BE2C (cell line): ENCODE measurements around the gene PCSK9.

ENCODE experiments used
- DNase-seq: peaks from one replicate; pipeline ENCODE4 v3.0.0-alpha.2; 2020
- H3K27me3 ChIP-seq: fragments of 250-450 bp; sonication (Bioruptor Pico); 2 replicates; pipeline ENCODE4 v1.5.1; 2020; ENCODE audit warnings: mild to moderate bottlenecking
- H3K36me3 ChIP-seq: fragments of 250-450 bp; sonication (Bioruptor Pico); 2 replicates; pipeline ENCODE4 v1.5.1; 2020; ENCODE audit warnings: mild to moderate bottlenecking
- H3K4me1 ChIP-seq: fragments of 250-450 bp; sonication (Bioruptor Pico); 2 replicates; pipeline ENCODE4 v1.5.1; 2020
- H3K4me3 ChIP-seq: 2 replicates; pipeline ENCODE4 v1.5.1; 2011; ENCODE audit warnings: low read depth, low read length
- H3K9me3 ChIP-seq: fragments of 250-450 bp; sonication (Bioruptor Pico); 2 replicates; pipeline ENCODE4 v1.5.1; 2020
- TF ChIP-seq, protein P1 (sequence below): IDR thresholded peaks from 2 replicates; pipeline ENCODE4 v1.5.1; 2012; ENCODE audit warnings: mild to moderate bottlenecking, low read depth, low read length

PCSK9 gene

DNA sequence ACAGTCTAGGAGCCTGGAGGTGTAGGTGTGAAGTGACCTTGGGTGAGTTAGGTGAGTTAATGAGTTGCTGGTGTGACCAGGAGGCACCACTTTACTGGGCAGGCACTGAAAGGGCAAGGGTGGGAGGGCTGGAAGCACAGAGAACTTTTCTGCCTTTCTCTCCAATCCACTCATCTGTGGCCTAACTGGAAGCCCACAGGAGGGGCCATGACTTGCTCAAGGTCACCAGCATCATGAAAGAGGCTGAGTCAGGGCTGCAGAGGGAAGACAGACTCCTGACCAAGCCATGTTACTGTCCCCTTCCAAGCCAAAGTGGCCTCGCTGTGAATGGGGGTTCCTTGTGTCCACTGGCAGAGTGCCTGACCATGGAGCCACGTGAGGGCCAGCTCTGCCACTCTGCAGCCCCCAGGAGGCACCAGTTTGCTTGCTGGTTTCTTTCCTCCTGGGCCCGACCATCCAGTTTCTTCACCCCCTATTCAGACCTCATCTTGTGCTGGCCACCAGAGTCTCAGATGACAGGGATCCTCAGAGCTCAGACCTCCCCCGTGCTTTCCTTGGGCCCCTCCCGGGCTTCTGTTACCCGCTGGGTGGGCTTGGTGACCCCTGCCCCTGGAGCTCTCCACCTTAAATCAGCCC, 44.9 kb upstream of the PCSK9 start:
- TF ChIP-seq, protein P1, sequence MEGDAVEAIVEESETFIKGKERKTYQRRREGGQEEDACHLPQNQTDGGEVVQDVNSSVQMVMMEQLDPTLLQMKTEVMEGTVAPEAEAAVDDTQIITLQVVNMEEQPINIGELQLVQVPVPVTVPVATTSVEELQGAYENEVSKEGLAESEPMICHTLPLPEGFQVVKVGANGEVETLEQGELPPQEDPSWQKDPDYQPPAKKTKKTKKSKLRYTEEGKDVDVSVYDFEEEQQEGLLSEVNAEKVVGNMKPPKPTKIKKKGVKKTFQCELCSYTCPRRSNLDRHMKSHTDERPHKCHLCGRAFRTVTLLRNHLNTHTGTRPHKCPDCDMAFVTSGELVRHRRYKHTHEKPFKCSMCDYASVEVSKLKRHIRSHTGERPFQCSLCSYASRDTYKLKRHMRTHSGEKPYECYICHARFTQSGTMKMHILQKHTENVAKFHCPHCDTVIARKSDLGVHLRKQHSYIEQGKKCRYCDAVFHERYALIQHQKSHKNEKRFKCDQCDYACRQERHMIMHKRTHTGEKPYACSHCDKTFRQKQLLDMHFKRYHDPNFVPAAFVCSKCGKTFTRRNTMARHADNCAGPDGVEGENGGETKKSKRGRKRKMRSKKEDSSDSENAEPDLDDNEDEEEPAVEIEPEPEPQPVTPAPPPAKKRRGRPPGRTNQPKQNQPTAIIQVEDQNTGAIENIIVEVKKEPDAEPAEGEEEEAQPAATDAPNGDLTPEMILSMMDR = no peak
- Histone ChIP-seq H3K36me3 (no peaks in the 10 kb centered on the region), H3K4me3 (no peak overlapping the region), H3K9me3 (no peaks in the 10 kb centered on the region), H3K4me1 (no peaks in the 10 kb centered on the region), H3K27me3 (no peaks in the 10 kb centered on the region)
- DNase-seq = no peak

DNA sequence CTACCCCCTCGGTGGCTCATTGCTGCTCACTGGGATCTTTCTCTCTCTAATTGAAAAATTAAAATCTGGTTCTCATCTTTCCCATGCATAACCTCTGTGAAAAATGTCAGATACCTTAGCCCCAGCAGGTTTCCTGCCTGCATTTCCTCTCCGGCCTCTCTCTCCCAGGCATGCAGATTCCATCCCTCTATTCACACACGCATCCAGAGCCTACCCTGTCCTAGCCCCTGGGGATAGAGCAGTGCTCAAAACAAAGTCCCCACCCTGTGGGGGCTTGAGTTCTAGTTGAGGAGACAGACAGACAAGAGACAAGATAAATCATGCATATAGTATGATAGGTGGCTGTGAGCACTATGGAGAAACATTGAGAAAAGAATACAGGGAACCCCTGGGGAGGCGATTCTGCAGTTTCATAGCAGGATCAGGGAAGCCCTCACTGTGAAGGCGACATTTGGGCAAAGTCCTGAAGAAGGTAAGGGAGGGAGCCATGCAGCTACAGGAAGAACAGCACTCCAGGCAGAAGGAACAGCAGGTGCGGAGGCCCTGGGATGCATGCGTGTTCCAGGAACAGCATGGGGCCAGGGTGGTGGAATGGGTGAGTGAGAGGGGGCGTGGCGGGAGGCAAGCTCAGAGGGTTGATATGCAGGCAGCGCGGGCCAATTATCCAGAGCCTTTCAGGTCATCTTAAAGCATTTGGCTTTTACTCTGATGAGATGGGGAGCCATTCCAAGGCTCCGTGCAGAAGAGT, 44.2 kb upstream of the PCSK9 start:
- Histone ChIP-seq H3K27me3 (no peaks in the 10 kb centered on the region), H3K4me1 (no peaks in the 10 kb centered on the region), H3K9me3 (no peaks in the 10 kb centered on the region), H3K4me3 (no peak overlapping the region), H3K36me3 (no peaks in the 10 kb centered on the region)
- DNase-seq = no peak
- TF ChIP-seq, protein P1 = no peak

DNA sequence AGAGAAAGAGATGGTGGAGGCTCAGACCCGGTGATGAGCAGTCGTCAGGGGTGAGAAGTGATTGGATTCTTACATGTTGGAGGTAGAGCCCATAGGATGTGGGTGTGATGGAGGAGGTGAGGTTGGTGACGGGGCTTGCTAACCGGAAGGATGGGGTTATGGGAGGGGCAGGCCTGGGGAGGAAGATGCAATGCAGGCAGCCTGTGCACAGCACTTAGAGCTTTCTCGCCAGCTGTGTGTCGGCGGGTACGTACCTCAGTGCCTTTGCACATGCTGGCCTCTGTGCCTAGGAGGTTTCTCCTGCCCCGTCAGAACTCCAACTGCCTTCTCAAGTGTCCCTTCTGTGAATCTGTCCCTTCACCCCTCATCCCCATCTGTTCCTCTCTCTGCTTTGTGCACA, 43.5 kb upstream of the PCSK9 start:
- no peak for DNase-seq
- no peaks in the 10 kb centered on the region for H3K36me3 ChIP-seq
- no peaks in the 10 kb centered on the region for H3K27me3 ChIP-seq
- no peaks in the 10 kb centered on the region for H3K9me3 ChIP-seq
- TF ChIP-seq, protein P1 = no peak
- H3K4me1 ChIP-seq = no peaks in the 10 kb centered on the region
- H3K4me3 ChIP-seq = no peak overlapping the region

DNA sequence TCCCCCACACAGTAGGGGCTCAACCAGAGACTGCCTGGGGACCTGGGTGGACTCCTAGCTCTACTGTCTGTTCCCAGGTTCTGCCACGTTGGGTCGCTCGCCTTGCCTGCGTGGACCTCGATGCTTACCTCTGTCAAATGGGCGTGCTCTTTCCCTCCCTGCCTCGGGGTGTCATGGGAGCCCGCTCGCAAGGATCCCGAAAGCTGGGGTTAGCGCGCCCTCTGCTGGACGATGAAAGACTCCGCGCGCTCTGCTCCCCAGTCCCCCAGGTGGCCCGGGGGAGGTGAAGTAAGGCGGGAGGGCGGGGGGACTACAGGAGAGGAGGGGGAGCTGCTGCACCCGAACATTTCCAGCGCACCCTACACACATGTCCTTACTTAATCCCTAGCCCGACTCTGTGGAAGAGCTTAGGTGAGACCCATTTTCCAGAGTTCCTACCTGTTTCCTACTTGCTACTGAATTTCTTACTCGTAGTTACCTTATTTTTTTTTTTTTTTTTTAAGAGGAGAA, 42.9 kb upstream of the PCSK9 start:
- H3K27me3 ChIP-seq = no peaks in the 10 kb centered on the region

DNA sequence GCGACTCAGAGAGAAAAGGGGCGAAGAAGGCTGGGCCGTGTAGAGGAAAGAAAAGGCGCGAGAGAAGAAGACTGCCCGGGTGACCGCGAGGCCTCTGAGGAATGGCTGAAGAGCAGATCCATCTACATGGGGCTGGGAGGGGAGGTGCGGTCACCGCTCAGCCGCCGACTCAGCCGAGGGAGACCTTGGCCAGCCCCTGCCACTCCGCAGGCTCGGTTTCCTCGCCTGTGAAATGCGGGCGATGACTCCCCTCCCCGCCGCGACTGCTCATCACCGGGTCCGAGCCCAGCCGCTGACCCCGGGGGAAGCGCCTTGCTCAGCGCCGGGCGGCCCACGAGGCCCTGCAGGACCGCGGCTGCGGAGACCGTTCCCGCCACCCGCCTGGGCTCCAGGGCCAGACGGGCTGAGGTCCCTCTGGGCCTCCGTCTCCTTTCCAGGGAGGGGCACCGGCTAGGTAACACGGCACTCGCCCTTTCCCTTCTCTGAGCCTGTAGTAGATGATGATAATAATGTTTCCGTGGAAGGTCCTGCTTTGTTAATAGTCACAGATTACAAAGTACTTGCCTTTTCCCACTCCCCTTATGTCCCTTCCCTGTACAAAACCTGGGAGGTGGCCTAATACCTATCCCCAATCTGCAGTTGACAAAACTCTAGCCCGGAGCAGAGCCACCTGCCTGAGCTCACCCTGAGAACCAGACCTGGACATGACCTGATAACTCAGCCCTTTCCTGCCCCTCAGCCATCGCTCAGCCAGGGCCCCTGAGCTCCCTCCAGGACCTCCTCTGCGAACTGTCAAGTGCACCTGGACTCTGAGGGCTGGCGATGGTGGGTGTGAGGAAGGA, 42.3 kb upstream of the PCSK9 start:
- H3K27me3 ChIP-seq = no peaks in the 10 kb centered on the region
- no peaks in the 10 kb centered on the region for H3K36me3 ChIP-seq
- no peak for DNase-seq
- TF ChIP-seq, protein P1 = no peak
- H3K4me3 ChIP-seq = no peak overlapping the region
- no peaks in the 10 kb centered on the region for H3K9me3 ChIP-seq
- no peaks in the 10 kb centered on the region for H3K4me1 ChIP-seq

More for the DNA sequence above, 42.9 kb upstream of the PCSK9 start:
- Histone ChIP-seq H3K9me3 (no peaks in the 10 kb centered on the region), H3K4me3 (no peak overlapping the region), H3K4me1 (no peaks in the 10 kb centered on the region), H3K36me3 (no peaks in the 10 kb centered on the region)
- TF ChIP-seq, protein P1 = peak; percentile 54
- peak; percentile 61 for DNase-seq
